ENCODE results near the gene SLC1A7. TPM values are rescaled to one million over a fixed set of nuclear protein-coding genes. Genes with fewer than 3 reads are reported as not detected.

Gene SLC1A7
- total RNA-seq, 1 donor from 2014 or later, result not detected

DNA sequence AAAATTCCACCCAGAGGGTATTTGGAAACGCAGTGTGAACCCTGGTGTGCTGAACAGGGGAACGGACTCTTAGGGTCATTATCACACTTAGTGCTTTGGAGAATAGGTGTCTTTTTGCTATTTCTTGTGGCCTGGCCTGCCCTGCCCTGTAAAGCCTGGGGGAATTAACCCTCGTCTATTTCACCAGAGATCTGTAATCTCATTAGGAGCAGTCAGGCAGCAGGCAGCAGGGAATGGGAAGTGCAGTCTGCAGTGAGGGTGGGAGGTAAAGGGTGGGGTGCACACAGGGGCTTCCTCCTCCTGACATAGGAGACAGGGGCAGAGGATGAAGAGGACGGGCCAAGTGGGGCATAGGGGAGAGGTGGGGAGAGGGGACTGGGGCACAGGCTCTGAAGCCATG, 1.1 kb upstream of the SLC1A7 start:
- Histone ChIP-seq H2AFZ (replicated peaks) (no peak overlapping the region), H3K79me2 (ENCODE audit: low read depth) (no peaks in the 10 kb centered on the region), H4K20me1 (ENCODE audit: low read depth) (no peaks in the 10 kb centered on the region), H3K9ac (no peak overlapping the region), H3K9me3 (ENCODE audit: low read depth) (no peaks in the 10 kb centered on the region), H3K4me1 (peaks cover 13% of the 10 kb centered on the region), H3K27me3 (no peaks in the 10 kb centered on the region), H3K27ac (no peak overlapping the region), H3K4me3 (no peak overlapping the region), H3F3A (ENCODE audit: low read depth) (no peaks in the 10 kb centered on the region), H3K4me2 (no peak overlapping the region), H3K36me3 (no peaks in the 10 kb centered on the region)
- Mint-ChIP-seq H3K4me1 (peaks cover 29% of the 10 kb centered on the region), H3K27me3 (ENCODE audit: insufficient read depth, low read depth) (peaks cover 4% of the 10 kb centered on the region), H3K27ac (no peak overlapping the region), H3K9me3 (peaks cover 3% of the 10 kb centered on the region), H3K4me3 (no peak overlapping the region), H3K36me3 (no peaks in the 10 kb centered on the region)
- no peak for DNase-seq (ENCODE audit: low spot score)
- TF ChIP-seq EZH2 (IDR thresholded peaks at IDR 0.05) (no peak), EZH2phosphoT487 (IDR thresholded peaks at IDR 0.05) (no peak)
- TF ChIP-seq, protein P1, sequence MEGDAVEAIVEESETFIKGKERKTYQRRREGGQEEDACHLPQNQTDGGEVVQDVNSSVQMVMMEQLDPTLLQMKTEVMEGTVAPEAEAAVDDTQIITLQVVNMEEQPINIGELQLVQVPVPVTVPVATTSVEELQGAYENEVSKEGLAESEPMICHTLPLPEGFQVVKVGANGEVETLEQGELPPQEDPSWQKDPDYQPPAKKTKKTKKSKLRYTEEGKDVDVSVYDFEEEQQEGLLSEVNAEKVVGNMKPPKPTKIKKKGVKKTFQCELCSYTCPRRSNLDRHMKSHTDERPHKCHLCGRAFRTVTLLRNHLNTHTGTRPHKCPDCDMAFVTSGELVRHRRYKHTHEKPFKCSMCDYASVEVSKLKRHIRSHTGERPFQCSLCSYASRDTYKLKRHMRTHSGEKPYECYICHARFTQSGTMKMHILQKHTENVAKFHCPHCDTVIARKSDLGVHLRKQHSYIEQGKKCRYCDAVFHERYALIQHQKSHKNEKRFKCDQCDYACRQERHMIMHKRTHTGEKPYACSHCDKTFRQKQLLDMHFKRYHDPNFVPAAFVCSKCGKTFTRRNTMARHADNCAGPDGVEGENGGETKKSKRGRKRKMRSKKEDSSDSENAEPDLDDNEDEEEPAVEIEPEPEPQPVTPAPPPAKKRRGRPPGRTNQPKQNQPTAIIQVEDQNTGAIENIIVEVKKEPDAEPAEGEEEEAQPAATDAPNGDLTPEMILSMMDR (IDR thresholded peaks at IDR 0.05), result no peak

DNA sequence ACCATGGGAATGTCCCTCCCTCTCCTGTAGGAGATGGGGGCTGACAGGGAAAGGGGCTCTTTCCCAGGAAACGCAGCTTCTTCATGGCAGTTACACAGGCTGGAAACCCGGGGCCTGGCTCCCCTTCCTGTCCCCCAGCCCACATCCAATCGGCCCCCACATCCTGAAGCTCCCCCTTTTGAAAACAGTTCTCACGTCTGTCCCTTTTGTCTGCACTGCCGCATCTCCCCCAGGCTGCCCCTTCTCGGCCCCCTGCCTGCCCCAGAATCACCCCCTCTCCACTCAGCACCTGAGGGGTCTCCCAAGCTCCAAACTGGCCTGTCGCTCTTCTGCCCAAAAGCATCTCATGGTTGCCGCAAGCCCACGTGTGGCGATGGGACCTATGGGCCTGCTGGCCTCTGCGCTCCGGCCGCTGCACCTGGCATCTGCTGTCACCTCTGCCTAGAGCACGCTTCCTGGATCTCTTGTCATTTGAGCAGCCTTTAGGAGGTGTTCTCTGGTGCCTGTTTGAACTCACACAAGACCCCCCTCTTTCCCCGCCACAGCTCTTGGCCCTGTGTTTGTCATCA, 867 bp downstream of the SLC1A7 start:
- peaks cover 17% of the 10 kb centered on the region for H3K9me3 Mint-ChIP-seq
- Histone ChIP-seq H3K27ac (no peak overlapping the region), H3K9me3 (ENCODE audit: low read depth) (no peaks in the 10 kb centered on the region), H2AFZ (replicated peaks) (no peak overlapping the region), H3K4me3 (no peak overlapping the region), H3K9ac (no peak overlapping the region), H3F3A (ENCODE audit: low read depth) (no peaks in the 10 kb centered on the region), H4K20me1 (ENCODE audit: low read depth) (no peaks in the 10 kb centered on the region), H3K4me1 (peaks cover 13% of the 10 kb centered on the region), H3K4me2 (no peak overlapping the region), H3K27me3 (no peaks in the 10 kb centered on the region), H3K79me2 (ENCODE audit: low read depth) (no peaks in the 10 kb centered on the region), H3K36me3 (peaks cover 3% of the 10 kb centered on the region)
- H3K27ac Mint-ChIP-seq, result peak overlapping the region; percentile 35
- no peak overlapping the region for H3K4me3 Mint-ChIP-seq
- no peak for TF ChIP-seq EZH2 (IDR thresholded peaks at IDR 0.05)
- TF ChIP-seq, protein P1 (IDR thresholded peaks at IDR 0.05), result no peak
- no peak for TF ChIP-seq EZH2phosphoT487 (IDR thresholded peaks at IDR 0.05)
- peaks cover 5% of the 10 kb centered on the region for H3K27me3 Mint-ChIP-seq (ENCODE audit: insufficient read depth, low read depth)
- DNase-seq (ENCODE audit: low spot score), result no peak
- no peaks in the 10 kb centered on the region for H3K36me3 Mint-ChIP-seq
- H3K4me1 Mint-ChIP-seq, result peaks cover 28% of the 10 kb centered on the region

DNA sequence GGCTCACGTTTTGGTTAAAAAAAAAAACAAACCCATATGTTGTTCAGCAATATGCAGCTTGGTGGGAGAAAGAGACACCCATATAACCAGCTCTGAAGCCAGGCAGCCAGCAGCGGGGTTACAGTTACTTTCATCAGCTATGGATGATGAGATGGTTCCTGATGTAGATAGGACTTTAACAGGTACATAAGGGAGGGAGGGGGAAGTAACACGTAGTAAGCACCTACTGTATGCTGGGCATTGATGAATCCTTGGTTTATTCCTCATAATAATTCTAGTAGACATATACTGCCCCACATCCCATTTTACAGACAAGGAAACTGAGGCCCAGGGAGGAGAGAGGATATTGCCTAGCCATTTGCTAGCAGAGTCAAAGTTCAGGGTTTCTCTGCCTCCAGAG, 2.0 kb downstream of the SLC1A7 start:
- Histone ChIP-seq H3K4me1 (peaks cover 13% of the 10 kb centered on the region), H3K27ac (no peak overlapping the region), H3K9ac (no peak overlapping the region), H3K27me3 (no peaks in the 10 kb centered on the region), H3F3A (ENCODE audit: low read depth) (no peaks in the 10 kb centered on the region), H3K9me3 (ENCODE audit: low read depth) (no peaks in the 10 kb centered on the region), H2AFZ (replicated peaks) (no peak overlapping the region), H3K36me3 (peaks cover 3% of the 10 kb centered on the region), H3K4me3 (no peak overlapping the region), H3K4me2 (no peak overlapping the region), H3K79me2 (ENCODE audit: low read depth) (no peaks in the 10 kb centered on the region), H4K20me1 (ENCODE audit: low read depth) (no peaks in the 10 kb centered on the region)
- TF ChIP-seq EZH2 (IDR thresholded peaks at IDR 0.05) (no peak), EZH2phosphoT487 (IDR thresholded peaks at IDR 0.05) (no peak)
- TF ChIP-seq, protein P1 (IDR thresholded peaks at IDR 0.05), result no peak
- peaks cover 19% of the 10 kb centered on the region for H3K4me1 Mint-ChIP-seq
- no peak for DNase-seq (ENCODE audit: low spot score)
- peaks cover 18% of the 10 kb centered on the region for H3K9me3 Mint-ChIP-seq
- H3K27ac Mint-ChIP-seq, result no peak overlapping the region
- no peak overlapping the region for H3K4me3 Mint-ChIP-seq
- peaks cover 3% of the 10 kb centered on the region for H3K27me3 Mint-ChIP-seq (ENCODE audit: insufficient read depth, low read depth)
- no peaks in the 10 kb centered on the region for H3K36me3 Mint-ChIP-seq

Data from neural progenitor cell (in vitro differentiated cells).